A549 (cell line): ENCODE measurements around the gene ANKRD29.

Experiments
- CBX2 ChIP-seq: fragments of 200-600 bp; sonication (generic); IDR thresholded peaks from 2 replicates; pipeline ENCODE4 v1.6.1; 2016; ENCODE audit warnings: low read depth, mild to moderate bottlenecking, borderline replicate concordance
- CBX8 ChIP-seq: fragments of 200-600 bp; sonication (generic); IDR thresholded peaks from 2 replicates; pipeline ENCODE4 v1.6.1; 2016
- CEBPB ChIP-seq, 2 experiments: fragments of >200 bp in 1 of 2; sonication (Bioruptor Twin) in 1 of 2; formaldehyde crosslinking in 1 of 2; IDR thresholded peaks; 2 replicates each; pipeline ENCODE4 v1.6.1; 2012 to 2016
- EP300 ChIP-seq, 2 experiments: fragments of >200 bp; sonication (Bioruptor Twin); formaldehyde crosslinking; IDR thresholded peaks; 2 replicates in 1 of 2; 3 replicates in 1 of 2; pipeline ENCODE4 v1.6.1; 2016 to 2017
- HEYL ChIP-seq: fragments of 250-450 bp; sonication (Bioruptor Pico); IDR thresholded peaks from 2 replicates; pipeline ENCODE4 v1.8.0; 2021; ENCODE audit warnings: mild to moderate bottlenecking, moderate library complexity
- HOXA7 ChIP-seq: fragments of 250-450 bp; sonication (Bioruptor Pico); IDR thresholded peaks from 2 replicates; pipeline ENCODE4 v1.5.0; 2020; ENCODE audit warnings: mild to moderate bottlenecking, moderate library complexity
- JUN ChIP-seq, 2 experiments: fragments of >200 bp; sonication (Bioruptor Twin); formaldehyde crosslinking; IDR thresholded peaks; 2 replicates in 1 of 2; 3 replicates in 1 of 2; pipeline ENCODE4 v1.6.1; 2016 to 2017
- MAX ChIP-seq: IDR thresholded peaks from 2 replicates; pipeline ENCODE4 v1.6.1; 2012
- MAZ ChIP-seq: fragments of 150-350 bp; IDR thresholded peaks from 2 replicates; pipeline ENCODE4 v1.6.1; 2014; ENCODE audit warnings: antibody characterized with exemption, low read depth, low read length, borderline replicate concordance
- MYC ChIP-seq: IDR thresholded peaks from 2 replicates; pipeline ENCODE4 v1.6.1; 2012; ENCODE audit warnings: mild to moderate bottlenecking, inconsistent platforms, low read length, improper control_type of control experiment, borderline replicate concordance
- POLR2A ChIP-seq: IDR thresholded peaks from 2 replicates; pipeline ENCODE4 v1.6.1; 2012; ENCODE audit warnings: mild to moderate bottlenecking, low read length
- RAD21 ChIP-seq, 2 experiments: fragments of >200 bp in 1 of 2; sonication (Bioruptor Twin) in 1 of 2; formaldehyde crosslinking in 1 of 2; IDR thresholded peaks in 1 of 2; conservative IDR thresholded peaks in 1 of 2; 2 replicates in 1 of 2; 3 replicates in 1 of 2; pipeline ENCODE4 v1.6.1; 2012 to 2018; ENCODE audit warnings: inconsistent platforms in 1 of 2
- SMC3 ChIP-seq: fragments of >200 bp; sonication (Bioruptor Twin); formaldehyde crosslinking; IDR thresholded peaks from 3 replicates; pipeline ENCODE4 v1.6.1; 2018; ENCODE audit warnings: inconsistent platforms
- TF ChIP-seq, protein P1 (sequence below): fragments of >200 bp; sonication (Bioruptor Twin); formaldehyde crosslinking; IDR thresholded peaks from 3 replicates; pipeline ENCODE4 v1.5.1; 2016

- TF ChIP-seq EP300 (IDR thresholded peaks at IDR 0.05) (no peak), CBX2 (no peak), CEBPB (IDR thresholded peaks at IDR 0.05) (no peak), MYC (no peak), SMC3 (no peak), HEYL (CRISPR knock-in tag) (no peak), MAX (no peak), JUN (IDR thresholded peaks at IDR 0.05) (no peak), RAD21 (conservative IDR thresholded peaks at IDR 0.05 in 1 of 2, IDR thresholded peaks at IDR 0.05 in 1 of 2) (no peak), MAZ (no peak), POLR2A (no peak), CBX8 (no peak), HOXA7 (CRISPR knock-in tag) (no peak)
- TF ChIP-seq, protein P1, sequence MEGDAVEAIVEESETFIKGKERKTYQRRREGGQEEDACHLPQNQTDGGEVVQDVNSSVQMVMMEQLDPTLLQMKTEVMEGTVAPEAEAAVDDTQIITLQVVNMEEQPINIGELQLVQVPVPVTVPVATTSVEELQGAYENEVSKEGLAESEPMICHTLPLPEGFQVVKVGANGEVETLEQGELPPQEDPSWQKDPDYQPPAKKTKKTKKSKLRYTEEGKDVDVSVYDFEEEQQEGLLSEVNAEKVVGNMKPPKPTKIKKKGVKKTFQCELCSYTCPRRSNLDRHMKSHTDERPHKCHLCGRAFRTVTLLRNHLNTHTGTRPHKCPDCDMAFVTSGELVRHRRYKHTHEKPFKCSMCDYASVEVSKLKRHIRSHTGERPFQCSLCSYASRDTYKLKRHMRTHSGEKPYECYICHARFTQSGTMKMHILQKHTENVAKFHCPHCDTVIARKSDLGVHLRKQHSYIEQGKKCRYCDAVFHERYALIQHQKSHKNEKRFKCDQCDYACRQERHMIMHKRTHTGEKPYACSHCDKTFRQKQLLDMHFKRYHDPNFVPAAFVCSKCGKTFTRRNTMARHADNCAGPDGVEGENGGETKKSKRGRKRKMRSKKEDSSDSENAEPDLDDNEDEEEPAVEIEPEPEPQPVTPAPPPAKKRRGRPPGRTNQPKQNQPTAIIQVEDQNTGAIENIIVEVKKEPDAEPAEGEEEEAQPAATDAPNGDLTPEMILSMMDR: no peak
Measured at GRCh38 chr18:23643815-23644490, 18.8 kb downstream of the ANKRD29 start.
